GM23248 (cell line): ENCODE measurements around the gene DNAJB2. TPM values are rescaled to one million over a fixed set of nuclear protein-coding genes. Genes with fewer than 3 reads are reported as not detected.
"Not testable (repeated sequence)": the region's sequence is repeated elsewhere in the genome, so short reads cannot be mapped to it uniquely, and the experiment has no call there.

Experiments
- DNase-seq: peaks from one replicate; pipeline ENCODE4 v3.0.0-alpha.2; 2015
- H2AFZ ChIP-seq: fragments of 200-600 bp; sonication (generic); 2 replicates; pipeline ENCODE4 v1.6.1; 2016; ENCODE audit warnings: antibody characterized with exemption
- H3F3A ChIP-seq: fragments of 200-600 bp; sonication (generic); 2 replicates; pipeline ENCODE4 v1.6.1; 2016; ENCODE audit warnings: mild to moderate bottlenecking, antibody characterized with exemption, mixed run types; ENCODE audit not compliant: insufficient read depth
- H3K27ac ChIP-seq: fragments of 200-600 bp; sonication (generic); 2 replicates; pipeline ENCODE4 v1.5.1; 2016; ENCODE audit warnings: mild to moderate bottlenecking
- H3K27me3 ChIP-seq: fragments of 200-600 bp; sonication (generic); replicated peaks from 2 replicates; pipeline ENCODE4 v1.6.1; 2016; ENCODE audit warnings: mild to moderate bottlenecking; ENCODE audit not compliant: insufficient read depth
- H3K36me3 ChIP-seq: fragments of 200-600 bp; sonication (generic); 2 replicates; pipeline ENCODE4 v1.6.1; 2016; ENCODE audit warnings: low read depth, mild to moderate bottlenecking
- H3K4me1 ChIP-seq: fragments of 200-600 bp; sonication (generic); 2 replicates; pipeline ENCODE4 v1.6.1; 2016; ENCODE audit warnings: mild to moderate bottlenecking; ENCODE audit not compliant: insufficient read depth
- H3K4me2 ChIP-seq: fragments of 200-600 bp; sonication (generic); one replicate; pipeline ENCODE4 v1.6.1; 2016; ENCODE audit warnings: mild to moderate bottlenecking; ENCODE audit not compliant: unreplicated experiment
- H3K4me3 ChIP-seq: fragments of 200-600 bp; sonication (generic); 2 replicates; pipeline ENCODE4 v1.5.1; 2016; ENCODE audit warnings: mild to moderate bottlenecking
- H3K79me2 ChIP-seq: fragments of 200-600 bp; sonication (generic); 2 replicates; pipeline ENCODE4 v1.6.1; 2016; ENCODE audit warnings: mild to moderate bottlenecking; ENCODE audit not compliant: insufficient read depth
- H3K9ac ChIP-seq: fragments of 200-600 bp; sonication (generic); 2 replicates; pipeline ENCODE4 v1.6.1; 2016; ENCODE audit warnings: mild to moderate bottlenecking
- H3K9me2 ChIP-seq: fragments of 200-600 bp; sonication (generic); 2 replicates; pipeline ENCODE4 v1.6.1; 2016; ENCODE audit warnings: mixed run types, mild to moderate bottlenecking, moderate library complexity; ENCODE audit not compliant: insufficient read depth
- H3K9me3 ChIP-seq: fragments of 200-600 bp; sonication (generic); one replicate; pipeline ENCODE4 v1.6.1; 2017; ENCODE audit warnings: low read depth
- H4K20me1 ChIP-seq: fragments of 200-600 bp; sonication (generic); 2 replicates; pipeline ENCODE4 v1.6.0; 2016; ENCODE audit not compliant: insufficient read depth
- EZH2 ChIP-seq: fragments of 200-600 bp; sonication (generic); IDR thresholded peaks from 2 replicates; pipeline ENCODE4 v1.6.1; 2018; ENCODE audit warnings: antibody characterized with exemption, mild to moderate bottlenecking; ENCODE audit not compliant: insufficient read depth, poor library complexity, severe bottlenecking
- EZH2phosphoT487 ChIP-seq: fragments of 200-600 bp; sonication (generic); IDR thresholded peaks from 2 replicates; pipeline ENCODE4 v1.6.1; 2018; ENCODE audit warnings: antibody characterized with exemption, moderate library complexity, mild to moderate bottlenecking, low read depth; ENCODE audit not compliant: insufficient read depth
- WGBS, 2 experiments: methylation state at CpG; one replicate each; pipeline ENCODE4 v1.1.6; 2015 to 2017; ENCODE audit warnings: low lambda C conversion rate in 2 of 2, low coverage in 1 of 2; ENCODE audit errors: missing lambda C conversion rate in 2 of 2; 5-methylcytosine and 5-hydroxymethylcytosine counted together
- in situ Hi-C: fragments of 300-500 bp; cut with MboI; formaldehyde crosslinking; loops from 2 replicates; pipeline ENCODE4 v1.15.0; 2020
- polyA plus RNA-seq: library from polyadenylated mRNA; unstranded; fragments of >200 nt; fragmentation: Nextera tagmentation; extraction: Ambion mirVana; gene quantifications from 2 replicates; pipeline ENCODE4 v1.2.1, GENCODE V29; 2016
- total RNA-seq: library from RNA; depleted of rRNA; stranded (reverse); fragments of >200 nt; shearing (Covaris generic); gene quantifications from 2 replicates; pipeline ENCODE4 v1.2.3, GENCODE V29; 2014

DNAJB2 gene
- total and polyA plus RNA-seq, 2 experiments from 2014 or later, result 12.6 to 53.7 TPM

DNA sequence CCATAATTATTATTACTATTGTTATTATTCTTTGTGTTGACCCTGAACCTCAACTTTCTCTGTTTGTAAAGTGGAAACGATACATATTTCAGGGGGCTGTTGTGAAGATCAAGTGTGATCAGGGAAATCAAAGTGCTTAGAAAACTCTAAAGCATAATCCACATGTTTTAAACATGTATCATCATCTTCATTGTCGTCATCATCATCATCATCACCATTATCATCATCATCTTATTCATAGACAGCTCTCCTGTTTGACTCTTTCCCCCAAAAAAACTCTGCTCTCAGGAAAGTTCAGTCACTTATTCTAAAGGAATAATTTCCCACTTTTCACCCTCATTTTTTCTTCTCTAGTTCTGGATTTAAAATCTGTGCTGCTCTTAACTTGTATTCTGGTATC, 25.1 kb downstream of the DNAJB2 start:
- in situ Hi-C loops, result loop anchor here (10.0 kb wide), 1 partner anchor 139 kb away; the partner anchor contains the start of gene NHEJ1
- WGBS, 2 experiments, result 48 to 50% methylated on average over 2 of the region's 2 CpGs

DNA sequence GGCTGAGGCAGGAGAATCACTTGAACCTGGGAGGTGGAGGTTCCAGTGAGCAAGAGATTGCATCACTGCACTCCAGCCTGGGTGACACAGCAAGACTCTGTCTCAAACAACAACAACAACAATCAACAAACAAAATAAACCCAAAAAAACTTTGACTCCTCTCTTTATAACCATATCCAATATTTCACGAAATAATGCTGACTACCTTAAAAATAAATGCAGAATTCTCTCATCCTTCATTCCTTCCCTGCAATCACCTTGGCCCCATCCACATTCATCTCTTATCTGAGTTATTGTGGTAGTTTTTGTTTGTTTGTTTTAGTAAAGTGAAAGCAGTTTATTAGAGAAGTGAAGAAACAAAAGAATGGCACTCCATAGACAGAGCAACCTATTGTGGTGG, 26.9 kb downstream of the DNAJB2 start:
- Histone ChIP-seq H3K36me3 (no peaks in the 10 kb centered on the region), H3K79me2 (no peaks in the 10 kb centered on the region), H3K4me2 (no peak overlapping the region), H3K4me1 (no peaks in the 10 kb centered on the region; the same call in none of the 2 replicates), H3K27me3 (0 out of 2 replicates have a peak, but pooled peaks cover 3% of the 10 kb centered on the region), H3K27ac (no peak overlapping the region), H3K9ac (no peak overlapping the region), H3K9me3 (no peaks in the 10 kb centered on the region), H3K9me2 (no peaks in the 10 kb centered on the region), H4K20me1 (no peaks in the 10 kb centered on the region), H3F3A (no peaks in the 10 kb centered on the region), H3K4me3 (no peak overlapping the region), H2AFZ (no peak overlapping the region)
- in situ Hi-C loops, result loop anchor here (10.0 kb wide), 1 partner anchor 141 kb away; the partner anchor contains the start of gene NHEJ1
- TF ChIP-seq EZH2 (no peak), EZH2phosphoT487 (no peak)
- no peak for DNase-seq
- 55 to 83% methylated on average over 1 of the region's 1 CpG for WGBS, 2 experiments

More for the DNA sequence above, 25.1 kb downstream of the DNAJB2 start:
- no peaks in the 10 kb centered on the region for H4K20me1 ChIP-seq
- TF ChIP-seq EZH2 (no peak), EZH2phosphoT487 (no peak)
- no peaks in the 10 kb centered on the region for H3K9me3 ChIP-seq
- no peak overlapping the region for H3K4me3 ChIP-seq
- H3F3A ChIP-seq, result no peaks in the 10 kb centered on the region
- H3K36me3 ChIP-seq, result no peaks in the 10 kb centered on the region
- H3K79me2 ChIP-seq, result no peaks in the 10 kb centered on the region
- no peaks in the 10 kb centered on the region for H3K27me3 ChIP-seq
- no peak overlapping the region for H2AFZ ChIP-seq
- H3K4me2 ChIP-seq, result no peak overlapping the region
- no peaks in the 10 kb centered on the region for H3K9me2 ChIP-seq
- no peak overlapping the region for H3K9ac ChIP-seq
- DNase-seq, result no peak
- H3K4me1 ChIP-seq, result no peaks in the 10 kb centered on the region; the same call in none of the 2 replicates
- no peak overlapping the region for H3K27ac ChIP-seq

- in situ Hi-C loops, result loop anchor here (10.0 kb wide), 1 partner anchor 144 kb away; the partner anchor contains the start of gene NHEJ1
- 0 out of 2 replicates have a peak overlapping the region, but pooled peaks have one; percentile 4 for H3K9ac ChIP-seq
- 0 out of 2 replicates have a peak overlapping the region, but pooled peaks have one; percentile 14 for H2AFZ ChIP-seq
Observed at GRCh38 chr2:219308142-219309101, 29.3 kb downstream of the DNAJB2 start.

DNA sequence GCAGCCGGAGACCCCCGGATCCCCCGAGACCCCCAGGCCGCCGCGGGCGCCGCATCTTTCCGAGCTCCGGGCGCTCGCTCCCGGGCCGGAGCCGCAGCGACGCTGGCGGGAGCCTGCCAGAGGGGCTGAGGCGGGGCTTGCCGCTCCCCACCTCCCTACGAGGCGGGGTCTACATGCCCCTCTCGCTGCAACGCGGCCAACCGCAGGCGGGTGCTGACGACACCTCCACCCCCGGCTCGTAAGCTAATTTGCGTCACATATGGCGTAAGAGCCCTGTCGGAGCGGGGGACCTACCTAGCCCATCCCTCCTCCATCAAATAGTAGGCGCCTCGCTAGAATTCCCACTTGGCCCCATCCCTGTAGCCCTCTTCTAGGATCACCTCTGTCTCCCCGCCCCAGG, 30.1 kb downstream of the DNAJB2 start, which contains the start of gene PTPRN:
PTPRN (minus strand) TSS at position 124 of the 400 bp plus-strand sequence; CDS start at position 55, 69 bp downstream.
- 3 to 4% methylated on average over 31 to 34 of the region's 37 CpGs for WGBS, 2 experiments
- H3K4me1 ChIP-seq, result no peaks in the 10 kb centered on the region; the same call in none of the 2 replicates
- no peaks in the 10 kb centered on the region for H3K9me2 ChIP-seq
- peak within 1 kb of the TSS; percentile 63 for H3K4me3 ChIP-seq
- TF ChIP-seq EZH2 (no peak), EZH2phosphoT487 (no peak)
- 0 out of 2 replicates have a peak, but pooled peaks cover 3% of the 10 kb centered on the region for H3K27me3 ChIP-seq
- 0 out of 2 replicates have a peak within 1 kb of the TSS, but pooled peaks have one; percentile 14 for H2AFZ ChIP-seq
- peak within 1 kb of the TSS; percentile 67 for H3K4me2 ChIP-seq
- 0 out of 2 replicates have a peak within 1 kb of the TSS, but pooled peaks have one; percentile 4 for H3K9ac ChIP-seq
- H3F3A ChIP-seq, result no peaks in the 10 kb centered on the region
- H3K36me3 ChIP-seq, result no peaks in the 10 kb centered on the region
- peak within 1 kb of the TSS; percentile 30; the same call in 1 of the 2 replicates for H3K27ac ChIP-seq
- H3K79me2 ChIP-seq, result no peaks in the 10 kb centered on the region
- in situ Hi-C loops, result loop anchor here (10.0 kb wide), 1 partner anchor 144 kb away; the partner anchor contains the start of gene NHEJ1
- peak; percentile 58 for DNase-seq
- H3K9me3 ChIP-seq, result no peaks in the 10 kb centered on the region
- H4K20me1 ChIP-seq, result no peaks in the 10 kb centered on the region

More at GRCh38 chr2:219308142-219309101, 29.3 kb downstream of the DNAJB2 start:
- H3K79me2 ChIP-seq, result no peaks in the 10 kb centered on the region
- no peaks in the 10 kb centered on the region for H3K36me3 ChIP-seq
- H3K4me3 ChIP-seq, result peak overlapping the region; percentile 63
- no peaks in the 10 kb centered on the region; the same call in none of the 2 replicates for H3K4me1 ChIP-seq
- H3K9me2 ChIP-seq, result no peaks in the 10 kb centered on the region
- peak overlapping the region; percentile 30; the same call in 1 of the 2 replicates for H3K27ac ChIP-seq
- 0 out of 2 replicates have a peak, but pooled peaks cover 3% of the 10 kb centered on the region for H3K27me3 ChIP-seq
- H3K4me2 ChIP-seq, result peak overlapping the region; percentile 67
- TF ChIP-seq EZH2 (peak; percentile 13), EZH2phosphoT487 (no peak)
- no peaks in the 10 kb centered on the region for H4K20me1 ChIP-seq
- 1 to 2% methylated on average over 22 to 43 of the region's 45 CpGs for WGBS, 2 experiments
- no peaks in the 10 kb centered on the region for H3F3A ChIP-seq
- H3K9me3 ChIP-seq, result no peaks in the 10 kb centered on the region
- peak; percentile 82 for DNase-seq

DNA sequence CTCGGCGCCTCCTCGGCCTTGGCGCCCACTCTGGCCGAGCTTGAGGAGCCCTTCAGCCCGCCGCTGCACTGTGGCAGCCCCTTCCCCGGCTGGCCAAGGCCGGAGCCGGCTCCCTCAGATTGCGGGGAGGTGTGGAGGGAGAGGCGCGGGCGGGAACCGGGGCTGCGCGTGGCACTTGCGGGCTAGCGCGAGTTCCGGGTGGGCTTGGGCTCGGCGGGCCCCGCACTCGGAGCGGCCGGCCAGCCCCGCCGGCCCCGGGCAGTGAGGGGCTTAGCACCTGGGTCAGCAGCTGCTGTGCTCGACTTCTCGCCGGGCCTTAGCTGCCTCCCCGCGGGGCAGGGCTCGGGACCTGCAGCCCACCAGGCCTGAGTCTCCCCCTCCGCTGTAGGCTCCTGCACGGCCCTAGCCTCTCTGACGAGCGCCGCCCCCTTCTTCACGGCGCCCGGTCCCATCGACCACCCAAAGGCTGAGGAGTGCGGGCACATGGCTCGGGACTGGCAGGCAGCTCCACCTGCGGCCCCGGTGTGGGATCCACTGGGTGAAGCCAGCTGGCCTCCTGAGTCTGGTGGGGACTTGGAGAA, 33.6 kb downstream of the DNAJB2 start:
- H3K9ac ChIP-seq, H3K4me3 ChIP-seq, DNase-seq, H3K27ac ChIP-seq, H4K20me1 ChIP-seq, H3K4me1 ChIP-seq, H3K36me3 ChIP-seq, H2AFZ ChIP-seq, H3K9me3 ChIP-seq, H3K27me3 ChIP-seq, H3F3A ChIP-seq, H3K79me2 ChIP-seq, H3K9me2 ChIP-seq, H3K4me2 ChIP-seq, in situ Hi-C loops: not testable (repeated sequence)
- WGBS, 2 experiments, result 86 to 90% methylated on average over 23 to 40 of the region's 49 CpGs
